Natural killer cell (primary cell): ENCODE data around the gene GALNT17. TPM values are rescaled to one million over a fixed set of nuclear protein-coding genes. Genes with fewer than 3 reads are reported as not detected.
A peak's percentile ranks its signal among the peaks of the same experiment; 100 is the strongest.

ENCODE experiments used
- ATAC-seq, 3 donors: fragments of 150-1000 bp in 2 of 3; fragments of 200-7000 bp in 1 of 3; cut with Tn5 transposase; 1 replicate in 1 of 3; 2 replicates in 2 of 3; pipeline ENCODE4 v1.10.0; 2021; ENCODE audit warnings: mild to moderate bottlenecking in 2 of 3, moderate library complexity in 2 of 3
- DNase-seq, 2 donors: peaks; one replicate each; pipeline versions ENCODE4 v3.0.0 to v3.0.0-alpha.2; 2013 to 2021; ENCODE audit warnings: mixed read lengths in 1 of 2
- H3K27ac ChIP-seq: one replicate; pipeline ENCODE4 v1.5.1; 2013; ENCODE audit warnings: mild to moderate bottlenecking, low read length
- H3K27me3 ChIP-seq: one replicate; pipeline ENCODE4 v1.6.1; 2013; ENCODE audit warnings: low read length; ENCODE audit not compliant: control insufficient read depth, insufficient read depth
- H3K36me3 ChIP-seq: one replicate; pipeline ENCODE4 v1.6.1; 2013; ENCODE audit warnings: low read length; ENCODE audit not compliant: control insufficient read depth, insufficient read depth
- H3K4me1 ChIP-seq: one replicate; pipeline ENCODE4 v1.6.1; 2013; ENCODE audit warnings: low read length; ENCODE audit not compliant: control insufficient read depth, insufficient read depth
- H3K4me3 ChIP-seq: one replicate; pipeline ENCODE4 v1.5.1; 2013; ENCODE audit warnings: low read length
- H3K9me3 ChIP-seq: one replicate; pipeline ENCODE4 v1.6.1; 2013; ENCODE audit warnings: low read length; ENCODE audit not compliant: control insufficient read depth, insufficient read depth
- H3K27ac Mint-ChIP-seq, 2 donors: one replicate each; pipeline ENCODE4 v1.8.0; 2022; ENCODE audit warnings: mild to moderate bottlenecking in 2 of 2, mixed read lengths in 2 of 2, moderate library complexity in 1 of 2
- H3K27me3 Mint-ChIP-seq, 2 donors: one replicate each; pipeline ENCODE4 v1.8.0; 2022; ENCODE audit warnings: low read depth in 2 of 2, mixed read lengths in 2 of 2
- H3K36me3 Mint-ChIP-seq: one replicate; pipeline ENCODE4 v1.8.0; 2022; ENCODE audit warnings: mixed read lengths
- H3K4me1 Mint-ChIP-seq, 2 donors: one replicate each; pipeline ENCODE4 v1.8.0; 2022; ENCODE audit warnings: mixed read lengths in 2 of 2
- H3K4me3 Mint-ChIP-seq: one replicate; pipeline ENCODE4 v1.8.0; 2022; ENCODE audit warnings: mild to moderate bottlenecking, moderate library complexity, mixed read lengths
- H3K9me3 Mint-ChIP-seq, 2 donors: one replicate each; pipeline ENCODE4 v1.8.0; 2022; ENCODE audit warnings: mixed read lengths in 2 of 2
- WGBS: methylation state at CpG from one replicate; pipeline ENCODE4 v1.1.7; 2013; ENCODE audit warnings: missing lambda C conversion rate; ENCODE audit not compliant: insufficient coverage; 5-methylcytosine and 5-hydroxymethylcytosine counted together
- intact Hi-C: fragments of 100-400 bp; cut with micrococcal nuclease; formaldehyde crosslinking; loops from one replicate; pipeline ENCODE4 v1.14.2; 2022
- total RNA-seq, 4 donors: library from RNA; stranded (reverse); fragments of 120-200 nt in 1 of 4; gene quantifications; one replicate each; pipeline versions ENCODE4 v1.2.3 to v1.2.4, GENCODE V29; 2013 to 2022
- TF ChIP-seq, protein P1 (sequence below): fragments of 200-600 bp; IDR thresholded peaks from one replicate; pipeline ENCODE4 v1.8.0; 2022; ENCODE audit warnings: antibody characterized with exemption

GALNT17 gene
- total RNA-seq, 3 donors from 2014 or later (not counting 1 experiment from before 2014, with no cell fraction given), result not detected

DNA sequence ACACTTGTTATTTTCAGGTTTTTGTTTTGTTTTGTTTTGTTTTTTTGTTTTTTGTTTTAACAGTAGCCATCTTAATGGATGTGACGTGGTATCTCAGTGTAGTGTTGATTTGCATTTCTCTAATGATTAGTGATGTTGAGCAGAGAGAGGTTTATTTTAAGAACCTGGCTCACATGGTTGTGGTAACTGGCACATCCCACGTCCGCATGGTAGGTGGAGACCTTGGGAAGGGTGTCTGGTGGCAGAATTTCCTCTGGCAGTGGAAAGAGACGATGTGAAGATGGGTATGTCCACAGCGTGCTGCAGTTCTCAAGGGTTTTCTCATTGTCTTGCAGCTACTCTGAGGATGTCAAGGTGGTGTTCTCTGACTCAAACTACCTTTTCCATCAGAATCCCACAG, 252.2 kb downstream of the GALNT17 start:
- no peaks in the 10 kb centered on the region for H3K27me3 Mint-ChIP-seq
- Histone ChIP-seq H3K4me1 (no peaks in the 10 kb centered on the region), H3K36me3 (no peaks in the 10 kb centered on the region), H3K9me3 (peaks cover 22% of the 10 kb centered on the region), H3K27me3 (no peaks in the 10 kb centered on the region), H3K27ac (no peak overlapping the region), H3K4me3 (no peak overlapping the region)
- 94% methylated on average over 5 of the region's 5 CpGs for WGBS
- H3K9me3 Mint-ChIP-seq, result peaks cover 13 to 32% of the 10 kb centered on the region in 2 donors
- H3K4me1 Mint-ChIP-seq, result no peaks in the 10 kb centered on the region
- no peak overlapping the region for H3K4me3 Mint-ChIP-seq
- TF ChIP-seq, protein P1, sequence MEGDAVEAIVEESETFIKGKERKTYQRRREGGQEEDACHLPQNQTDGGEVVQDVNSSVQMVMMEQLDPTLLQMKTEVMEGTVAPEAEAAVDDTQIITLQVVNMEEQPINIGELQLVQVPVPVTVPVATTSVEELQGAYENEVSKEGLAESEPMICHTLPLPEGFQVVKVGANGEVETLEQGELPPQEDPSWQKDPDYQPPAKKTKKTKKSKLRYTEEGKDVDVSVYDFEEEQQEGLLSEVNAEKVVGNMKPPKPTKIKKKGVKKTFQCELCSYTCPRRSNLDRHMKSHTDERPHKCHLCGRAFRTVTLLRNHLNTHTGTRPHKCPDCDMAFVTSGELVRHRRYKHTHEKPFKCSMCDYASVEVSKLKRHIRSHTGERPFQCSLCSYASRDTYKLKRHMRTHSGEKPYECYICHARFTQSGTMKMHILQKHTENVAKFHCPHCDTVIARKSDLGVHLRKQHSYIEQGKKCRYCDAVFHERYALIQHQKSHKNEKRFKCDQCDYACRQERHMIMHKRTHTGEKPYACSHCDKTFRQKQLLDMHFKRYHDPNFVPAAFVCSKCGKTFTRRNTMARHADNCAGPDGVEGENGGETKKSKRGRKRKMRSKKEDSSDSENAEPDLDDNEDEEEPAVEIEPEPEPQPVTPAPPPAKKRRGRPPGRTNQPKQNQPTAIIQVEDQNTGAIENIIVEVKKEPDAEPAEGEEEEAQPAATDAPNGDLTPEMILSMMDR, result no peak
- H3K36me3 Mint-ChIP-seq, result no peaks in the 10 kb centered on the region
- H3K27ac Mint-ChIP-seq, result no peak overlapping the region
- DNase-seq (no peak), ATAC-seq (no peak)
- intact Hi-C loops, result no loop called here

DNA sequence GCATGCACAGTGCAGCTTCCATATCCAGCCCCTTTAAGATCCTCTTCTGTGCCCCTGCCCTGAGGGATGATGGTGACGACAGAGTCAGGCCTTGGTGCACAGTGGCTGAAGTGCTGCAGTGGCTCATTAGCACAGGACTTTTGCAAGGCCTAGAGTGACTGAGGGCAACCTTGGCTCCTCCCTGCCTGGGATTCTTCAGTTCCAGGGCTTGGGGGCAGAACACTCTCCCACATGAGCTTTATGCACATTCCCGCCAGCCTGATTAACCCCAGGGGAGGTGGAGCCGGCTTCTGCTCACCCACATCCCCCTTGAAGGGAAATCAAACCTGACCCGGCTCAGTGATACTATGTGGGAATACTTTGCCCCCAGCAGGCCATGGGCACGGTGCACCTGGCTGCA, 253.4 kb downstream of the GALNT17 start:
- Histone ChIP-seq H3K9me3 (peaks cover 10% of the 10 kb centered on the region), H3K36me3 (no peaks in the 10 kb centered on the region), H3K27ac (no peak overlapping the region), H3K4me3 (no peak overlapping the region), H3K27me3 (no peaks in the 10 kb centered on the region), H3K4me1 (no peaks in the 10 kb centered on the region)
- no peak overlapping the region for H3K4me3 Mint-ChIP-seq
- no peaks in the 10 kb centered on the region for H3K4me1 Mint-ChIP-seq
- 85% methylated on average over 5 of the region's 5 CpGs for WGBS
- TF ChIP-seq, protein P1, result no peak
- peak in 1 of 3 donors; percentile 21 for ATAC-seq
- intact Hi-C loops, result no loop called here
- H3K9me3 Mint-ChIP-seq, result peaks cover 4 to 22% of the 10 kb centered on the region in 2 donors
- H3K27me3 Mint-ChIP-seq, result no peaks in the 10 kb centered on the region
- no peaks in the 10 kb centered on the region for H3K36me3 Mint-ChIP-seq
- no peak overlapping the region for H3K27ac Mint-ChIP-seq
- no peak for DNase-seq

DNA sequence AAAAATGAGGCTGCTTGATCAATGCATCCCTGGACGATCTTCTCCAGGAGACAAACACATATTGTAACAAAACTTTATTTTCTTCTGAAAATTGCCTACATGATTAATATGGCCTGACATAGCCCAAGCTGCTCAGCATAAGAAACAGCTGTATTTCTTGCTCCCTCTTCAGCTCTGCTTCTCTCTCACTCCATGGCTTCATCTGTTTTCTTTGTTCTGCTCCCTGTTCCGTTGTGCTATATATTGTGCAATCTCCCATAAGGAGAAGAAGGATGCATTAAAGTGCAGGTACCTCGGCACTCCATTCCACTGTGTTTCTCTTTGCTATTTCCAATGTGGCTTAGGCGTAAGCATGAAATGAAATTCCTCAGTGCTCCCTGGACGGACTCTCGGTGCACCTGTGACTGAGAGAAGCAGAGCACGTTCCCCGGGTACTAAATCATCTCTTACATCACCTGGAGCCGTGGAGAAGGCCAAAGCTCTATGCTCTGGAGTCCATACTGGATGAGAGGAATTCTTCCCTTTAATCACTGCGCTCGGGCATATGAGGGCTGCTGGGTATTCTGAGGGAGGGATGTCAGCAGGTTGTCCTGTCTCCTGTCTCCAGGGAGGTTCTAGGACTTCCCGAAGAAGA, 254.3 kb downstream of the GALNT17 start:
- H3K9me3 ChIP-seq, result peaks cover under 1% of the 10 kb centered on the region
- no peaks in the 10 kb centered on the region for H3K4me1 ChIP-seq
- Mint-ChIP-seq H3K36me3 (no peaks in the 10 kb centered on the region), H3K4me3 (no peak overlapping the region), H3K27ac (no peak overlapping the region), H3K27me3 (no peaks in the 10 kb centered on the region), H3K9me3 (peaks cover 2 to 18% of the 10 kb centered on the region in 2 donors), H3K4me1 (no peaks in the 10 kb centered on the region)
- ATAC-seq, result no peak
- H3K4me3 ChIP-seq, result no peak overlapping the region
- TF ChIP-seq, protein P1, result no peak
- H3K27ac ChIP-seq, result no peak overlapping the region
- no peaks in the 10 kb centered on the region for H3K36me3 ChIP-seq
- no peak for DNase-seq
- no peaks in the 10 kb centered on the region for H3K27me3 ChIP-seq
- intact Hi-C loops, result no loop called here
- 84% methylated on average over 11 of the region's 12 CpGs for WGBS

DNA sequence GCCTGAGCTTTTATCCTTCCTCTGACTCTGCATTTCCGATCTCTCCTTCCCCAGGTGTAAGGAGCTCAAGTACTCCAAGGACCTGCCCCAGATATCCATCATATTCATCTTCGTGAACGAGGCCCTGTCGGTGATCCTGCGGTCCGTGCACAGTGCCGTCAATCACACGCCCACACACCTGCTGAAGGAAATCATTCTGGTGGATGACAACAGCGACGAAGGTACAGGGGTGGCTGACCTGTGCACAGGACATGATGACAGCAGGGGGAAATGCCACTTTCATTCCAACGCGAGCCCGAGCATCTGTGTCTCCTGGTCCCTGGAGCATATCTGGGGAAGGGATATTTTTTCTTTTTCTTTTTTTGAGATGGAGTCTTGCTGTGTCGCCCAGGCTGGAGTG, 256.2 kb downstream of the GALNT17 start:
- H3K4me3 ChIP-seq, result no peak overlapping the region
- no peak for ATAC-seq
- no peak for DNase-seq
- intact Hi-C loops, result no loop called here
- Mint-ChIP-seq H3K9me3 (peaks cover 3 to 15% of the 10 kb centered on the region in 2 donors), H3K27me3 (no peaks in the 10 kb centered on the region), H3K4me3 (no peak overlapping the region), H3K27ac (no peak overlapping the region), H3K4me1 (no peaks in the 10 kb centered on the region), H3K36me3 (no peaks in the 10 kb centered on the region)
- TF ChIP-seq, protein P1, result no peak
- H3K27me3 ChIP-seq, result no peaks in the 10 kb centered on the region
- peaks cover 3% of the 10 kb centered on the region for H3K9me3 ChIP-seq
- 92% methylated on average over 14 of the region's 14 CpGs for WGBS
- no peaks in the 10 kb centered on the region for H3K4me1 ChIP-seq
- no peaks in the 10 kb centered on the region for H3K36me3 ChIP-seq
- no peak overlapping the region for H3K27ac ChIP-seq
